ENCODE results near the gene ANAPC13.

The ANAPC13 gene

DNA sequence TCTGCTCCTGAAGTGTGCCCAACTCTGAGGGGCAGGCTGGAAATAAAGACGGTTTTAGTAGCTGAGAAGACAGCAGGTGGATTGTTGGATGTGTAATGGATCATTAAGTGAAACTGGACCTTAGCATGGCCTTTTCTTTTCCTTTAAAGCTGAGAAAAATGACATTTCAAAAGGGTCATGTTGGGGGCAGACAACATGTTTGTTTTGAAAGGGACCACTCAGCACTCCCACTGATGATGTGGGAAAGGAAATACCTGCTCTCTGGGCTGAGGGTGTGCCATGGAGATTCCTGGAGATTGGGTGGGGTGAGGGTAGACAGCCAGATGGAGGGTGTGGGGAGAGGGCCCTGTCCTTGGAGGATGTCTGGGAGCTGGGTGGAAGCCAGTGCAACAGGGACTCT lies 38.4 kb downstream of the ANAPC13 start:
- DNase-seq: no peak

- DNase-seq: no peak
Observed at GRCh38 chr3:134446800-134447199, 39.0 kb downstream of the ANAPC13 start.

DNA sequence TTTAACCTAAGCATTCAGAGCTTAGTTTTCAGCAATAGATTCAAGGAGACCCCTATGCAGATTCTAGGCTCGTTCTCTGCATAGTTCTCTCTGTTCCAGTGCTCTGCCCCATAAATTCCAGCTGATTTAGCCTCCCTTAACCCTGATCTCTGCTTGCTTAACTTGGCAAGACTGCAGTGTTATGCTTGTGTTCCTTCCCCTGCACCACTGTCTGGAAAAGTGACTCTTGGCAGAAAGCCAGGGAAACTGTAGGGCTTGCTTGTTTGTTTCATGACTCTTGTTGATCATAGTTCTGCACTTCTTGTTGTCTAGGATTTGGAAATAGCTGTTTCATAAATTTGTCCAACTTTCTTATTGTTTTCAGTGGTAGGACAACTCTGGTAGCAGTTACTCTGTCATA lies 40.1 kb downstream of the ANAPC13 start:
- DNase-seq: peak; percentile 15

DNA sequence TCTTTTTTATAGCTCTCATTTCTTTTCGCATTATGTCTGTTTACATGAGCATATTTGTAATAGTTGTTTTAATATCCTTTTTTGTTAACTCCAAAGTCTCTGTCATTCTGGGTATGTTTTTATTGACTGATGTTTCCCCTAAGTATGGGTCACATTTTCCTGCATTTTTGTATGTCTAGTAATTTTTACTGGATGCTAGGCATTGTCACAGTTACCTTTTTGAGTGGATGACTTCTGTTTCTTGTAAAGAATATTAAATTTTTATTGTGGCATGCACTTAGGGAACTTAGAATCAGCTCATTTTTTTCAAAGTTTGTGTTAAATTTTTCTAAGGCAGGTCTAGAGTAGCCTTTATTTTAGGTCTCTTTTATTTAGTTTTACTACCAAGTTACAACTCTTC lies 40.7 kb downstream of the ANAPC13 start:
- no peak for DNase-seq

DNA sequence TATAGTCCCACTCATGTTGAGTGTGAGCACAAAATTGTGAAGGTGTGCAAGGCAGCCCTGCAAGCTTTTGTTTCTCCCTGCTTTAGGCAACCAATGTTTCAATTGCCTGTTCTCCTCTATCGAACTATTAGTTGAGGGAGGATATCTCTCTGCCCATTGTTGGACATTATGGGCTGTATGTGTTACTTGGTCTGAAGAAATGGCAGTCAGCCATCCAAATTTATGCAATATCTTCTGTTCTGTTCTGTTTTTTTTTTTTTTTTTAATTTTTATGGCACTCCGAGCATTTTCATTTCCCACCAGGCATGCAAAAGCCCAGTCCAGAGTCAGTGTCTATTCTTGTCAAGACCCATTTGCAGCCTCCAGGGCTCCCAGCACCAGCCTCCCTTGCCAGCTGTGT lies 44.0 kb downstream of the ANAPC13 start:
- no peak for DNase-seq

DNA sequence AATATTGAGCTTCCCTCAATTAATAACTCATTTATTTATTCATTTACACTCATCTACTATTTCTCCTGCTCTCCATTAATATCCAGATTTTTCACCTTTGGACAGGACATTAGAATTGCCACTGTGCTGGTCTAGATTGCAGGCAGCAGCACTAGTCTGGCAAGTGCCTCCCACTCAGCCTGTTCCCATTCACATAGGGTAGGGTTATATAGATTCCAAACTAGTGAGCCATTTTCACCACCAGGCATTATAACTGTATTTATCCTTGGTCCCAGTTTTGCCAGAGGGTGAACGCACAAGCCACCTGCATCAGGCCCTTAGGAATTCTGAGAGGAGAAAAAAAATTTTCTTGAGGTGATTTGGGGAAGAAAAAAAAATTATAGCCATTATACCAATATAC lies 44.5 kb downstream of the ANAPC13 start:
- DNase-seq: no peak

- DNase-seq: no peak
Observed at GRCh38 chr3:134437211-134437752, 48.5 kb downstream of the ANAPC13 start.

DNA sequence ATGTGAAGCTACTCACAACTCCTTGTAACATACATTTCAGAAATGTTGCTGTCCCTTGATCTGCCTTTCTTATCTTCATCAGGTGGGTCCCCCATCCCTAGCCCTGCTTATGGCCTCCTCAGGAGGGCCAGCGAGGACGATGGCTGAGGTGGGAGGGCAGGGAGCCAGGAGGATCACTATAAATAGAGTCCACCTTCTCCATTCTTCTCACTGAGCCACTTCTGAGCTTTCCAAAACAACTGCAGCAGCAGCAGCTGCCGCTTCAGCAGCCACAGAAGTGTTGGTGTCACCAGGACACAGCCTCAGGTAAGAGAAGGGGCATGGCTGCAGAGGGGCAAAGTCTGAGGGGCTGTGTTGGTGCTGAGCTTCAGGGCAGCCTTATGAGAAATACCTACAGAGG lies 53.5 kb downstream of the ANAPC13 start:
- peak; percentile 65 for DNase-seq

GRCh38 chr3:134430950-134431445 lies 54.8 kb downstream of the ANAPC13 start:
- peak; percentile 88 for DNase-seq

- no peak for DNase-seq
Observed at GRCh38 chr3:134430174-134430573, 55.6 kb downstream of the ANAPC13 start.

DNA sequence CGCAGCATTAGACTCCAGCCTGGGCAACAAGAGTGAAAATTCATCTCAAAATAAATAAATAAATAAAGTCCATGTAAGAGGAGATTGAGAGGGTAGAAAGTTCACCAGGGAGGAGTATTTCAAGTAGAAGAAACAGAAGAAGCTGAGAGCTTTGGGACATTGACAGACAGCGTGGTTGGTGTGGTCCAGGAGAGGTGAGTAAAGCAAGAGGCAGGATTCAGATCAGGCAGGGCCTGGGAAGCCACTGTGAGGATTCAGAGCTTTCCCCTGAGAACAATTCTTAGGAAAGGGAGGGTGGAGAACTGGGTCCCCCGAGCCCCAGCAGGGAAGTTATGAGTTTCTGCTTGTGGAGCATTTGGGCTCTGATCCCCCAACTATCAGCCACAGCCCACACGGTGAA lies 57.4 kb downstream of the ANAPC13 start:
- no peak for DNase-seq
